NB4 (cell line): ENCODE results near the gene RSPO3.

ENCODE experiments used
- MYC ChIP-seq: IDR thresholded peaks from 2 replicates; pipeline ENCODE4 v1.6.1; 2011; ENCODE audit warnings: low read depth, low read length
- POLR2A ChIP-seq: IDR thresholded peaks from 2 replicates; pipeline ENCODE4 v1.6.1; 2011; ENCODE audit warnings: mild to moderate bottlenecking; ENCODE audit not compliant: insufficient read length; ENCODE audit errors: extremely low read depth
- TF ChIP-seq, protein P1 (sequence below): IDR thresholded peaks from one replicate; pipeline ENCODE4 v1.5.1; 2012; ENCODE audit warnings: low read depth, low read length
- TF ChIP-seq, protein P2 (sequence below): IDR thresholded peaks from 2 replicates; pipeline ENCODE4 v1.6.1; 2011; ENCODE audit warnings: low read depth, low read length

DNA sequence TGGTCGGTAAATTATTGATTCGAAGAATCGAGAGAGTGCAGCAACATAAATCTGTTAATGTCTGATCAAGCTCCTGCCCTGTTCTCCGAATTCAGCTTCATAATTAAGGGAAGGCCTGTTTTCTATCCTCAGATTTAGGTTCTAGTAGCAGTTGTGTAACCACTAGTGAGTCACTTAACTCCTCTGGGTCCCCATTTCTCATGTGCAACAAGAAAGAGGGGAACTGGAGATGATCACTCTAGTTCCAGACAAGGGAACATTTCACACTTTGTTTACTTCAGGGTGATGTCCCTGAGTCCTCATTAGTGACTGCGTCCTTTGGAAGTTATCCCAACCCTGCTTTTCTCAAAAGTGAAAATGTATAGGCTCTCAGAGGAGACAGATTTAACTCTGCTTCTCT lies 80.1 kb downstream of the RSPO3 start:
- TF ChIP-seq, protein P1, sequence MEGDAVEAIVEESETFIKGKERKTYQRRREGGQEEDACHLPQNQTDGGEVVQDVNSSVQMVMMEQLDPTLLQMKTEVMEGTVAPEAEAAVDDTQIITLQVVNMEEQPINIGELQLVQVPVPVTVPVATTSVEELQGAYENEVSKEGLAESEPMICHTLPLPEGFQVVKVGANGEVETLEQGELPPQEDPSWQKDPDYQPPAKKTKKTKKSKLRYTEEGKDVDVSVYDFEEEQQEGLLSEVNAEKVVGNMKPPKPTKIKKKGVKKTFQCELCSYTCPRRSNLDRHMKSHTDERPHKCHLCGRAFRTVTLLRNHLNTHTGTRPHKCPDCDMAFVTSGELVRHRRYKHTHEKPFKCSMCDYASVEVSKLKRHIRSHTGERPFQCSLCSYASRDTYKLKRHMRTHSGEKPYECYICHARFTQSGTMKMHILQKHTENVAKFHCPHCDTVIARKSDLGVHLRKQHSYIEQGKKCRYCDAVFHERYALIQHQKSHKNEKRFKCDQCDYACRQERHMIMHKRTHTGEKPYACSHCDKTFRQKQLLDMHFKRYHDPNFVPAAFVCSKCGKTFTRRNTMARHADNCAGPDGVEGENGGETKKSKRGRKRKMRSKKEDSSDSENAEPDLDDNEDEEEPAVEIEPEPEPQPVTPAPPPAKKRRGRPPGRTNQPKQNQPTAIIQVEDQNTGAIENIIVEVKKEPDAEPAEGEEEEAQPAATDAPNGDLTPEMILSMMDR, result no peak
- TF ChIP-seq POLR2A, result no peak
- TF ChIP-seq MYC, result no peak
- TF ChIP-seq, protein P2, sequence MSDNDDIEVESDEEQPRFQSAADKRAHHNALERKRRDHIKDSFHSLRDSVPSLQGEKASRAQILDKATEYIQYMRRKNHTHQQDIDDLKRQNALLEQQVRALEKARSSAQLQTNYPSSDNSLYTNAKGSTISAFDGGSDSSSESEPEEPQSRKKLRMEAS, result no peak
